Erythroblast (primary cell): ENCODE results near the gene CMC1.

Experiments
- DNase-seq, 2 experiments: peaks; one replicate each; lab custom pipeline; 2025; lab: John Stamatoyannopoulos, UW
- GATA1 ChIP-seq: IDR thresholded peaks from 2 replicates; pipeline ENCODE4 v1.6.1; 2011; ENCODE audit warnings: low read depth, mild to moderate bottlenecking, control low read depth, low read length, moderate library complexity
- POLR2A ChIP-seq: IDR thresholded peaks from 2 replicates; pipeline ENCODE4 v1.6.1; 2011; ENCODE audit warnings: mild to moderate bottlenecking, low read length

The CMC1 gene

DNA sequence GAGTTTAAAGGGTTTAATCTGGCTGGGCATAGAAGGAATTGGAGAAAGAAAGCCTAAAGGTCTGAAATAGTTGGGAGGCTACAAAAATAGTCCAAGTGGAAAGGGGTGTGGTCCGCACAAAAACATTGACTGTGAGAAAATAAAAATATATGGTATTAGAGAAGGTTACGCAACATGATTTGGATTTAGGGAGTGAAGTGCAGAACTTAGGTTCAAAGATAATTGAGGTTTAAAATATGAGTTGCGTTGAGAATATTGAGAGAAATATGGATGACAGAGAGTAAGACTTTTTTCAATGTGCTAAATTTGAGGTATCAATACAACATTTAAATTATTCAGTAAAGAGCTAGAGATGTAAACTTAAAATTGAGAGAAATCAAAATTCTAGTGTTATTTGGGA lies 15.4 kb upstream of the CMC1 start:
- no peak for TF ChIP-seq POLR2A
- no peak for TF ChIP-seq GATA1
- no peak for DNase-seq

DNA sequence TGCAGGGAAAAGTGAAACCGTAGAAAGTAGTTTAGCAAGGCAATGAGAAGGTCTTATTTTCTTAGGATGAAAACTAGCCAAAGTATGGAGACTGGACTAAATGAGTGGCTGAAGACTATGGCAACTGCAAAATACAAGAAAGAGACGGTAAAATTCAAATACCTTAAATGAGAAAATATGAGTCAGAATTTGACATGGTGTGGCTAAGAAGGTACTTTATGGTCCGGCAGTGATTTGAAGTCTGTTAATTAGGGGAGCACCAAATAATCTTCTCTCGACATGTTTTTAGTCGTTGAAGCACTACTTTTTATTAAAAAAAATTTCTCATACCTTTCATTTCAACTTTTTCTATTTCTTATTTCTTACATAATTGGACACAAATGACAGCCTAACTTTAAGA lies 12.8 kb upstream of the CMC1 start:
- DNase-seq = no peak
- no peak for TF ChIP-seq GATA1
- no peak for TF ChIP-seq POLR2A

GRCh38 chr3:28232659-28233058 lies 8.8 kb upstream of the CMC1 start:
- no peak for DNase-seq
- no peak for TF ChIP-seq POLR2A
- no peak for TF ChIP-seq GATA1

DNA sequence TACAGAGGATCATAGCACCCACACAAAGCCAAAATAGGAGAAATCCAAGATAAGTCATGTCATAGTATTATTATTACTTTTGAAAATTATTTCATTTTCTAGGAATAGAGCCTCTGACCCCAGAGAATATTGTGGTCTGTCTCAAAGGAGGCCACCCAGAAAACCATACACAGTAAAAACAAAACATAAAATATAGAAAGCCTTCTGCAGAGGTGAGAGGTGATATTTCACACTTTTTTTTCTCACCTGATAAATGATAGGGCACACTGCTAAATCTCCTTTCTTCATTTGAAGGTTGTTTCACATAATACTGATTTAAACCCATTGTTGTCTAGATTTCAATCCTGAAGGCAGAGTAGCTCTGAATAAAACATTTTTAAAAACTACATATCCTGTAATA lies 7.0 kb upstream of the CMC1 start:
- TF ChIP-seq GATA1 (no peak), POLR2A (no peak)
- DNase-seq = no peak

DNA sequence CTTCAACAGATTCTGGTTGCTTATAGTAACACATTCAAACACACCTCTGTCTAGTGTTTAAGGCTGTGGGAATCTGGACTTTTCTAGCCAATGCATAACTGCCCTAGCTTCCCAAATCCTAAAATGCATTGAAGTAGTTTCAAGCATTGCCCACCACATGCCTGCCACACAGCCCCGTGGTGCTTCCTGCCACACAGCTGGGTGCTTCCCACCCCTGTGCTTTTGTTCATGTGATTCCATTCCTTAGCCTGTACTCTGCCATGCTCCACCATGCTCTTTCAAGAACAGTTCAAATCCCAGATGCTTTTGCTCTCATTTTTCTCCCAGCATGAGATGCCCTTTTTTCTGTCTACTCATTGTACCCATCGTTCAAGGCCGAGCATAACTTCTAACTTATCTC lies 2.3 kb upstream of the CMC1 start:
- DNase-seq = no peak
- TF ChIP-seq GATA1 = no peak
- no peak for TF ChIP-seq POLR2A

DNA sequence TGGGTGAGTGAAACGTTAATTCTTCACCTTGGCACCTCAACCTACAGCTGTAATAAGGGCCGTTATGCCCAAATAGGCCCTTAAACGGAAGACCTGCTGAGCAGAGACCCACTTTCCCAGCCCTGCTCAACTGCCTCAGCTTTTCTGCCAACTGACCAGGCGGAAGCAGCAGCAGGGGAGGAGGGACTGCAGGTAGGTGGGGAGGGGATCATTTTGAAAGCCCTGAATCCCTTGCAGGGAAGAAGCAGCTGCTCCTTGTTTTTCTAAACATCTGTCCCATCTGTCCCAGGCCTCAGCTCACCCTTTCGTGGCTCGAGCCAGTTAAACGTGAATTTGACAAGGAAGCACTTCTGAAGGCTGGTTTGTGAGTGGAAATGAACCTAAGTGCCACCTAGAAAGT lies 978 bp upstream of the CMC1 start:
- DNase-seq = no peak
- TF ChIP-seq POLR2A (no peak), GATA1 (no peak)

- TF ChIP-seq POLR2A = no peak
- no peak for TF ChIP-seq GATA1
These were observed 1.1 kb downstream of the CMC1 start for GRCh38 chr3:28242519-28242918.

GRCh38 chr3:28243424-28244106 lies 2.1 kb downstream of the CMC1 start:
- DNase-seq = no peak
- TF ChIP-seq GATA1 (no peak), POLR2A (no peak)

More at GRCh38 chr3:28242519-28242918, 1.1 kb downstream of the CMC1 start:
- no peak for DNase-seq

- DNase-seq = no peak
- TF ChIP-seq POLR2A (no peak), GATA1 (no peak)
These were observed 3.1 kb downstream of the CMC1 start for GRCh38 chr3:28244491-28244890.

DNA sequence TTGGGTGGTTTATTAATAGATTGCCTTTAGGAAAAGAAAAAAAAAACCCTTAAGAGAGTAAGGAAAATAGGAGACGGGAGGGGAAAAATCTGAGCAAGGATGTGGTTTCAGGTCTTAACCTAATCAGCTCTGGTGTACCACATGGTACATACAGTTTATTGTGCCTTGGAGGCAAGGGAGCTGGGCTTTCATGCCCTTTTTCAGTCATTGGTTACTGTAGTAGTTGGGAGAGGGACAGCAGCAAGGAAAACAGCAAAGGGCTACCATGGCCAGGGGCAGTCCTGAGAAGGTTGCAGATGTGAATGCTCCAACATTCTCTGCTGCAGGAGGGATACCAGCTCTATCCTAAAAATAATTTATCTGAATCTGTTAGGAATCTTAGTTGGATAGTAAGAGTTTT lies 5.9 kb downstream of the CMC1 start:
- TF ChIP-seq GATA1 = no peak
- no peak for TF ChIP-seq POLR2A
- no peak for DNase-seq

DNA sequence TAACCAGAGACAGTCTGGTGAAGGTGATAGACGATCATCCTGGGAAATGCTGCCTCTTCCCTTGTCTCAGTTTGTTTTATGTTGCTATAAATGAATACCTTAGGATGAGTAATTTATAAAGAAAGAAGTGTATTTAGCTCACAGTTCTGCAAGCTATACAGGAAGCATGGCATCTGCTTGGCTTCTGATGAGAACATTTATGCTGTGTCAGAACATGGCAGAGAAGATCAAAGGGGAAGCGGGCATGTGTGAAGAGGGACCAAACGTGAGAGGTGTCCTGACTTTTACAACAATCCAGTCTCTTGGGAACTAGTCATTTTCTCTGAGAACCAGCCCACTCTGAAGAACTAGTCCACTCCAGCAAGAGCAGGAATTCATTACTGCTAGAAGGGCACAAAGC lies 9.6 kb downstream of the CMC1 start:
- no peak for DNase-seq
- no peak for TF ChIP-seq POLR2A
- no peak for TF ChIP-seq GATA1

- TF ChIP-seq GATA1 = no peak
- no peak for TF ChIP-seq POLR2A
- no peak for DNase-seq
These were observed 10.6 kb downstream of the CMC1 start for GRCh38 chr3:28252001-28252431.

GRCh38 chr3:28253040-28253715 lies 11.8 kb downstream of the CMC1 start:
- TF ChIP-seq GATA1 = no peak
- no peak for TF ChIP-seq POLR2A
- DNase-seq = no peak

DNA sequence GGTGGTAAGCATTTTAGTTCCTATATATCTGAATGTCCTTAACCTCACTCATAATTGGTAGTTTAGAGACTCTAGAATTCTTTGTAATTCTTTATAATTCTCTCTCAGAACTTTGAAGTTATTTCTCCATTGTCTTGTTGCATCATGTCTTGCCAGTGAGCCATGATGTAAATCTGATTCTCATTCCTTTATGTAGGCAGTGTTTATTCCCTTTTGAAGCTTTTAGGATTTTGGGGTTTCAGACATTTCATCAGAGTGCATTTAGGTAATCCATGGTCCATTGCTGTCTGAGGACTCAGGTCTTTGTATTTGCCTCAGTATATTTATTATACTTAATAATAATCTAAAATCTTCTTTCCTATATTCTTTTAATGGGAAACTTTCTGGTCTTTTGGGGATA lies 20.6 kb downstream of the CMC1 start:
- DNase-seq = no peak
- TF ChIP-seq GATA1 (no peak), POLR2A (no peak)
